GM12801 (cell line): ENCODE results near the gene RPA1.

Experiments used
- TF ChIP-seq, protein P1 (sequence below): IDR thresholded peaks from one replicate; pipeline ENCODE4 v1.5.1; 2011; ENCODE audit warnings: control low read depth; ENCODE audit not compliant: insufficient read length; ENCODE audit errors: extremely low read depth

Gene RPA1

DNA sequence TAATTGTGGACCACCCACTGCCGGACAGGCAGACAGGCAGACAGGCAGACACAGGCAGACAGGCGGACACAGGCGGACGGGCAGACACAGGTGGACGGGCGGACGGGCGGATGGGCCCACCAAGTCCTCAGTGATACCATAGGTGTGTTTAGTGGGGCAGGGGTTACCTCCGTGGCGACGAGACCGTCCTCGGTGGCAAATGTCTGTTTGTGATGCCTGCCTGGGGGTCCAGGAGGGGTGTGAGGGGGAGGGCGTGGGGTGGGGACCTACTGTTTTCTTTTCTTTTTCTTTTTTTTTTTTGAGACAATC, 118.7 kb downstream of the RPA1 start:
- TF ChIP-seq, protein P1, sequence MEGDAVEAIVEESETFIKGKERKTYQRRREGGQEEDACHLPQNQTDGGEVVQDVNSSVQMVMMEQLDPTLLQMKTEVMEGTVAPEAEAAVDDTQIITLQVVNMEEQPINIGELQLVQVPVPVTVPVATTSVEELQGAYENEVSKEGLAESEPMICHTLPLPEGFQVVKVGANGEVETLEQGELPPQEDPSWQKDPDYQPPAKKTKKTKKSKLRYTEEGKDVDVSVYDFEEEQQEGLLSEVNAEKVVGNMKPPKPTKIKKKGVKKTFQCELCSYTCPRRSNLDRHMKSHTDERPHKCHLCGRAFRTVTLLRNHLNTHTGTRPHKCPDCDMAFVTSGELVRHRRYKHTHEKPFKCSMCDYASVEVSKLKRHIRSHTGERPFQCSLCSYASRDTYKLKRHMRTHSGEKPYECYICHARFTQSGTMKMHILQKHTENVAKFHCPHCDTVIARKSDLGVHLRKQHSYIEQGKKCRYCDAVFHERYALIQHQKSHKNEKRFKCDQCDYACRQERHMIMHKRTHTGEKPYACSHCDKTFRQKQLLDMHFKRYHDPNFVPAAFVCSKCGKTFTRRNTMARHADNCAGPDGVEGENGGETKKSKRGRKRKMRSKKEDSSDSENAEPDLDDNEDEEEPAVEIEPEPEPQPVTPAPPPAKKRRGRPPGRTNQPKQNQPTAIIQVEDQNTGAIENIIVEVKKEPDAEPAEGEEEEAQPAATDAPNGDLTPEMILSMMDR = no peak
